ENCODE data around the gene TSPAN14.
"Not testable (repeated sequence)": the region's sequence is repeated elsewhere in the genome, so short reads cannot be mapped to it uniquely, and the experiment has no call there.

Gene TSPAN14

GRCh38 chr10:80474941-80475340 is 20.8 kb downstream of the TSPAN14 start:
- H3K27me3 ChIP-seq = no peaks in the 10 kb centered on the region
- peaks cover 88% of the 10 kb centered on the region for H3K36me3 ChIP-seq
- H3K4me1 ChIP-seq = peaks cover 52% of the 10 kb centered on the region
- 0 out of 2 replicates have a peak overlapping the region, but pooled peaks have one; percentile 45 for H3K9ac ChIP-seq
- TF ChIP-seq Cebpa-rat (IDR thresholded peaks at IDR 0.05) = no peak
- H3K9me3 ChIP-seq = peaks cover 37% of the 10 kb centered on the region
- H3K4me3 ChIP-seq = no peak overlapping the region
- peak overlapping the region; percentile 96; the same call in 1 of the 2 replicates for H3K4me2 ChIP-seq
- H4K20me1 ChIP-seq = peaks cover 89% of the 10 kb centered on the region
- 0 out of 2 replicates have a peak overlapping the region, but pooled peaks have one; percentile 62 for H3K27ac ChIP-seq

GRCh38 chr10:80475641-80476040 is 21.5 kb downstream of the TSPAN14 start:
- peaks cover 45% of the 10 kb centered on the region for H3K4me1 ChIP-seq
- H3K9ac ChIP-seq, H3K4me3 ChIP-seq, H3K27me3 ChIP-seq, H3K27ac ChIP-seq, H3K4me2 ChIP-seq: not testable (repeated sequence)
- H3K36me3 ChIP-seq = peaks cover 85% of the 10 kb centered on the region
- peaks cover 37% of the 10 kb centered on the region for H3K9me3 ChIP-seq
- H4K20me1 ChIP-seq = peaks cover 88% of the 10 kb centered on the region

- Histone ChIP-seq H3K36me3 (peaks cover 83% of the 10 kb centered on the region), H3K9ac (no peak overlapping the region), H3K9me3 (peaks cover 37% of the 10 kb centered on the region), H3K27me3 (no peaks in the 10 kb centered on the region), H3K4me1 (peaks cover 43% of the 10 kb centered on the region), H3K27ac (no peak overlapping the region), H3K4me2 (no peak overlapping the region), H4K20me1 (peaks cover 88% of the 10 kb centered on the region), H3K4me3 (no peak overlapping the region)
- TF ChIP-seq Cebpa-rat (IDR thresholded peaks at IDR 0.05) = no peak
Measured at GRCh38 chr10:80476685-80477084, 22.6 kb downstream of the TSPAN14 start.

- no peak for TF ChIP-seq Cebpa-rat (IDR thresholded peaks at IDR 0.05)
- no peak overlapping the region for H3K4me2 ChIP-seq
- no peak overlapping the region for H3K27ac ChIP-seq
- peaks cover 82% of the 10 kb centered on the region for H3K36me3 ChIP-seq
- H3K9ac ChIP-seq = no peak overlapping the region
- H3K4me3 ChIP-seq = 0 out of 2 replicates have a peak overlapping the region, but pooled peaks have one; percentile 27
- H3K9me3 ChIP-seq = peaks cover 37% of the 10 kb centered on the region
- peaks cover 43% of the 10 kb centered on the region for H3K4me1 ChIP-seq
- H3K27me3 ChIP-seq = no peaks in the 10 kb centered on the region
- peaks cover 88% of the 10 kb centered on the region for H4K20me1 ChIP-seq
Measured at GRCh38 chr10:80477813-80478212, 23.7 kb downstream of the TSPAN14 start.

- peaks cover 88% of the 10 kb centered on the region for H4K20me1 ChIP-seq
- peaks cover 34% of the 10 kb centered on the region for H3K9me3 ChIP-seq
- not testable (repeated sequence) for H3K4me2 ChIP-seq, H3K27me3 ChIP-seq, H3K4me3 ChIP-seq, H3K9ac ChIP-seq, H3K27ac ChIP-seq
- peaks cover 70% of the 10 kb centered on the region for H3K36me3 ChIP-seq
- H3K4me1 ChIP-seq = peaks cover 45% of the 10 kb centered on the region
Measured at GRCh38 chr10:80480373-80480772, 26.3 kb downstream of the TSPAN14 start.

GRCh38 chr10:80480852-80481251 is 26.7 kb downstream of the TSPAN14 start:
- H4K20me1 ChIP-seq = peaks cover 88% of the 10 kb centered on the region
- no peak overlapping the region for H3K4me3 ChIP-seq
- H3K9ac ChIP-seq = no peak overlapping the region

GRCh38 chr10:80484243-80484642 is 30.1 kb downstream of the TSPAN14 start:
- Histone ChIP-seq H3K27ac (peak overlapping the region; percentile 51), H3K9ac (no peak overlapping the region; the same call in 1 of the 2 replicates), H3K4me3 (no peak overlapping the region), H3K4me1 (peaks cover 84% of the 10 kb centered on the region), H3K4me2 (peak overlapping the region; percentile 76), H3K9me3 (no peaks in the 10 kb centered on the region), H3K36me3 (peaks cover 50% of the 10 kb centered on the region), H3K27me3 (no peaks in the 10 kb centered on the region), H4K20me1 (peaks cover 92% of the 10 kb centered on the region)
- no peak for TF ChIP-seq Cebpa-rat (IDR thresholded peaks at IDR 0.05)

More at GRCh38 chr10:80480852-80481251, 26.7 kb downstream of the TSPAN14 start:
- no peaks in the 10 kb centered on the region for H3K27me3 ChIP-seq
- TF ChIP-seq Cebpa-rat (IDR thresholded peaks at IDR 0.05) = no peak
- H3K4me2 ChIP-seq = no peak overlapping the region
- H3K36me3 ChIP-seq = peaks cover 65% of the 10 kb centered on the region
- peaks cover 50% of the 10 kb centered on the region for H3K4me1 ChIP-seq
- H3K27ac ChIP-seq = no peak overlapping the region
- H3K9me3 ChIP-seq = peaks cover 29% of the 10 kb centered on the region

GRCh38 chr10:80484676-80485075 is 30.6 kb downstream of the TSPAN14 start:
- H3K4me1 ChIP-seq = peaks cover 88% of the 10 kb centered on the region
- peak overlapping the region; percentile 51 for H3K27ac ChIP-seq
- peak overlapping the region; percentile 76 for H3K4me2 ChIP-seq
- TF ChIP-seq Cebpa-rat (IDR thresholded peaks at IDR 0.05) = no peak
- no peaks in the 10 kb centered on the region for H3K9me3 ChIP-seq
- H3K36me3 ChIP-seq = peaks cover 54% of the 10 kb centered on the region
- no peak overlapping the region for H3K4me3 ChIP-seq
- no peaks in the 10 kb centered on the region for H3K27me3 ChIP-seq
- H3K9ac ChIP-seq = peak overlapping the region; percentile 55; the same call in 1 of the 2 replicates
- peaks cover 97% of the 10 kb centered on the region for H4K20me1 ChIP-seq

- peaks cover 95% of the 10 kb centered on the region for H3K4me1 ChIP-seq
- H3K9me3 ChIP-seq = no peaks in the 10 kb centered on the region
- peak overlapping the region; percentile 76 for H3K4me2 ChIP-seq
Measured at GRCh38 chr10:80485076-80485945, 31.2 kb downstream of the TSPAN14 start.

More at GRCh38 chr10:80485076-80485945, 31.2 kb downstream of the TSPAN14 start:
- no peak for TF ChIP-seq Cebpa-rat (IDR thresholded peaks at IDR 0.05)
- Histone ChIP-seq H3K27me3 (no peaks in the 10 kb centered on the region), H4K20me1 (peaks cover 100% of the 10 kb centered on the region), H3K4me3 (peak overlapping the region; percentile 5; the same call in 1 of the 2 replicates), H3K27ac (peak overlapping the region; percentile 51), H3K36me3 (peaks cover 59% of the 10 kb centered on the region), H3K9ac (peak overlapping the region; percentile 55)
